ENCODE measurements around the gene ZNF280D.

ZNF280D gene

DNA sequence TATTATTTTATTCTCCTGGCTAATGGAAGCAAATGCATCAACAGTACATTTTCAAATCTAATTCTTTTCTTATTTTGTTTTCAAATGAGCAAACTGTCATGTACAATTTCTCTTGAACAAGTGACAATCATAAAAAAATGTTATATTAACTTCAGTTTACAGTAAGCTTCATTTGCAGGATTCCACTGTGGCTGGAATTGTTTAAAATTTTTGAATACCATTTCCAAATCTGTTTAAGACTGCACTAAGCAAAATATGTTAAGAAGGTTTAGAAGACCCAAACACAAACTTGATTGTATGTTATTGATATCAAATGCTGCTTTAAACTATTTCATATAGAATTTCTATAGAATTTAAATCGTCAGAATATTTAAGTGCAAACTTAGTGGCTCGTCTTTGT, 92.8 kb downstream of the ZNF280D start:
- DNase-seq (ENCODE audit: low spot score): no peak
- TF ChIP-seq, protein P1, sequence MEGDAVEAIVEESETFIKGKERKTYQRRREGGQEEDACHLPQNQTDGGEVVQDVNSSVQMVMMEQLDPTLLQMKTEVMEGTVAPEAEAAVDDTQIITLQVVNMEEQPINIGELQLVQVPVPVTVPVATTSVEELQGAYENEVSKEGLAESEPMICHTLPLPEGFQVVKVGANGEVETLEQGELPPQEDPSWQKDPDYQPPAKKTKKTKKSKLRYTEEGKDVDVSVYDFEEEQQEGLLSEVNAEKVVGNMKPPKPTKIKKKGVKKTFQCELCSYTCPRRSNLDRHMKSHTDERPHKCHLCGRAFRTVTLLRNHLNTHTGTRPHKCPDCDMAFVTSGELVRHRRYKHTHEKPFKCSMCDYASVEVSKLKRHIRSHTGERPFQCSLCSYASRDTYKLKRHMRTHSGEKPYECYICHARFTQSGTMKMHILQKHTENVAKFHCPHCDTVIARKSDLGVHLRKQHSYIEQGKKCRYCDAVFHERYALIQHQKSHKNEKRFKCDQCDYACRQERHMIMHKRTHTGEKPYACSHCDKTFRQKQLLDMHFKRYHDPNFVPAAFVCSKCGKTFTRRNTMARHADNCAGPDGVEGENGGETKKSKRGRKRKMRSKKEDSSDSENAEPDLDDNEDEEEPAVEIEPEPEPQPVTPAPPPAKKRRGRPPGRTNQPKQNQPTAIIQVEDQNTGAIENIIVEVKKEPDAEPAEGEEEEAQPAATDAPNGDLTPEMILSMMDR (IDR thresholded peaks at IDR 0.05; ENCODE audit: extremely low read depth, missing control alignments): no peak

GRCh38 chr15:56640127-56640526, 93.2 kb downstream of the ZNF280D start:
- TF ChIP-seq, protein P1 (IDR thresholded peaks at IDR 0.05; ENCODE audit: extremely low read depth, missing control alignments): no peak
- DNase-seq (ENCODE audit: low spot score): no peak

- TF ChIP-seq, protein P1 (IDR thresholded peaks at IDR 0.05; ENCODE audit: extremely low read depth, missing control alignments): no peak
- no peak for DNase-seq (ENCODE audit: low spot score)
These were observed 93.7 kb downstream of the ZNF280D start for GRCh38 chr15:56639631-56640030.

DNA sequence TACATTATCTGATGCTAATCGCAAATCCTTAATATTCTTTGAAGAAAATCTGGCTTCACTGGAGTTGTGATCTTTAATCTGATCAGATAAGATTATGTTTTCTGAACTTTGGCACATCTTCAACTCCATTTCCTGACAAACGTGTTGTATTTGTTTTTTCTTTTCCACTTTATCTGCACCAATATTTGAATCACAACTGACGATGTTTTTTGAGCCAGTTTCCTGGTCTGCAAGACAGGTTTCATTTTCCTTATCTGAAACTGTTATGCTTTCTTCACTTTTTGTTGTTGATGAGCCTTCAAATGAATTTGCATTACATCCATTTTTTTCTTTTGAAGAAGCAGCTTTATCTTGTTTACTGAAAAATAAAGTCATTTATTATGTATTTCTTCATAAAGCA, 101.5 kb downstream of the ZNF280D start:
- no peak for DNase-seq (ENCODE audit: low spot score)
- TF ChIP-seq, protein P1 (IDR thresholded peaks at IDR 0.05; ENCODE audit: extremely low read depth, missing control alignments): no peak

GRCh38 chr15:56628893-56629532, 104.3 kb downstream of the ZNF280D start:
- TF ChIP-seq, protein P1 (IDR thresholded peaks at IDR 0.05; ENCODE audit: extremely low read depth, missing control alignments): no peak
- no peak for DNase-seq (ENCODE audit: low spot score)

DNA sequence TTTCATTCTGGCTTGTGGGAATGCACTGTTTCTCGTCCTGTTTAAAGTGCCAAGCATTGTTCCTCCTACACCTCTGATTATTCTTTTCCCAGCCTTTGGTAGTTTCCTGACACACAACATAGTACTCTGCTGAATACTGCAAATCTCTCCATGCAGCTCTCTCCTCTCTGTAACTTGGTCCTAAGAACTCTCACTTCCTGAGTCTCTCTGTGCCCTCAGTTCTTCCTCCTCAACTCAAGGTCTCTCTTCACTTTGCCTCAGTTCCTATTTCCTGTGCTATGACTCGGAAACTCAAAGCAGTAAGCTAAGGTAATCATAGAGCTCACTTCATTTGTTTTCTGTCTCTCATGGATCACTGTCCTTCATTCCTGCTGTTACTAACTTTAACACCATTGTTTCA, 113.4 kb downstream of the ZNF280D start:
- no peak for DNase-seq (ENCODE audit: low spot score)
- TF ChIP-seq, protein P1 (IDR thresholded peaks at IDR 0.05; ENCODE audit: extremely low read depth, missing control alignments): no peak

GRCh38 chr15:56617628-56618027, 115.7 kb downstream of the ZNF280D start:
- DNase-seq (ENCODE audit: low spot score): no peak
- TF ChIP-seq, protein P1 (IDR thresholded peaks at IDR 0.05; ENCODE audit: extremely low read depth, missing control alignments): no peak
